Duodenal mucosa (tissue), 2 donors: ENCODE results near the gene EIF2AK3.
"Not testable (repeated sequence)": the region's sequence is repeated elsewhere in the genome, so short reads cannot be mapped to it uniquely, and the experiment has no call there.

ENCODE experiments used
- H3K27ac ChIP-seq: one replicate; pipeline ENCODE4 v1.7.0; 2013; ENCODE audit warnings: low read depth, low read length
- H3K27me3 ChIP-seq, 2 donors: one replicate each; pipeline ENCODE4 v1.7.0; 2013; ENCODE audit warnings: low read length in 2 of 2, control low read depth in 1 of 2; ENCODE audit not compliant: insufficient read depth in 2 of 2, control insufficient read depth in 1 of 2
- H3K36me3 ChIP-seq, 2 donors: one replicate each; pipeline ENCODE4 v1.7.0; 2013; ENCODE audit warnings: low read length in 2 of 2, control low read depth in 1 of 2; ENCODE audit not compliant: insufficient read depth in 2 of 2, control insufficient read depth in 1 of 2
- H3K4me1 ChIP-seq, 2 donors: one replicate each; pipeline ENCODE4 v1.7.0; 2013; ENCODE audit warnings: low read length in 2 of 2, control low read depth in 1 of 2; ENCODE audit not compliant: insufficient read depth in 2 of 2, control insufficient read depth in 1 of 2
- H3K4me3 ChIP-seq, 2 donors: one replicate each; pipeline ENCODE4 v1.7.0; 2013; ENCODE audit warnings: low read length in 2 of 2, low read depth in 1 of 2
- H3K9ac ChIP-seq, 2 donors: one replicate each; pipeline ENCODE4 v1.7.0; 2013; ENCODE audit warnings: low read length in 2 of 2, low read depth in 1 of 2
- H3K9me3 ChIP-seq, 2 donors: one replicate each; pipeline ENCODE4 v1.7.0; 2013; ENCODE audit warnings: low read length in 2 of 2, control low read depth in 1 of 2; ENCODE audit not compliant: control insufficient read depth in 1 of 2

The EIF2AK3 gene

DNA sequence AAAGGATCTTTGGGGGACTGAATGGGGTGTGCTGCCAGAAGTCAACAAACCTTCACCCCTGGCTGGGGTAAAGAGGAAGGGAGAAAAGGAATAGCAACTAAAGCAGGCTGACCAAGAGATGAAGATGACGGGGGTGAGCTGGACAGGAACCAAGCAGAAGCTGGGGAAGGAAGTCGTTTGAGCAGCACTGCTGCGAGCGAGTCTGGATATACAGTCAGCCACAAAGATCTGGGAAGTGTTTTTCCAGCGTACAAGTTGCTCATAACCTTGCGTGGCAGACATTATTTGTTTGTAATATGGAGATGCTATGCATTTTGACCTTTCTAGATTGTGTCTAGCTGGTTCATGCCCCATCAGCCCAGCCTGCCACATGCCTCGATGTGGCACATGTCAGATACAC is 71.2 kb downstream of the EIF2AK3 start:
- H3K27ac ChIP-seq: no peak overlapping the region
- no peaks in the 10 kb centered on the region for H3K27me3 ChIP-seq
- H3K4me3 ChIP-seq: no peak overlapping the region
- H3K36me3 ChIP-seq: peaks cover 0 to 52% of the 10 kb centered on the region in 2 donors
- no peak overlapping the region for H3K9ac ChIP-seq
- no peaks in the 10 kb centered on the region for H3K9me3 ChIP-seq
- no peaks in the 10 kb centered on the region for H3K4me1 ChIP-seq

DNA sequence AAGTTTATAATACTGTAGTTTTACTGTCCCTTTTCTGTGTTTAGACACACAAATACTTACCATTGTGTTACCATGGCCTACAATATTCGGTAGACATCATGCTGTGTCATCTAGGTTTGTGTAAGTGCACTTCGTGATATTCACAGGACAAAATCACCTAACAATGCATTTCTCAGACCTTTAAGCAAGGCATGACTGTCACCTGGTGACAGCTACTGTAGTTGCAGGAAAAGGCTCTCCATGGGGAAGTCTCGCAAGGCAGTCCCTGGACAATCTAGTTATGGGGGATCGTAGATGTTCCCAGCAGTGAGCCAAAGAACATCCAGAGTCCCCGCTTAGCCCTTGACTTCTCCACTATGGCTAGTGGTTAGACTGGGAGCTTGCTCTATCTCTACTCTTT is 73.1 kb downstream of the EIF2AK3 start:
- Histone ChIP-seq H3K4me3 (no peak overlapping the region), H3K4me1 (no peaks in the 10 kb centered on the region), H3K27me3 (peaks cover 0 to 12% of the 10 kb centered on the region in 2 donors), H3K36me3 (peaks cover 0 to 35% of the 10 kb centered on the region in 2 donors), H3K9ac (no peak overlapping the region), H3K9me3 (no peaks in the 10 kb centered on the region), H3K27ac (no peak overlapping the region)

DNA sequence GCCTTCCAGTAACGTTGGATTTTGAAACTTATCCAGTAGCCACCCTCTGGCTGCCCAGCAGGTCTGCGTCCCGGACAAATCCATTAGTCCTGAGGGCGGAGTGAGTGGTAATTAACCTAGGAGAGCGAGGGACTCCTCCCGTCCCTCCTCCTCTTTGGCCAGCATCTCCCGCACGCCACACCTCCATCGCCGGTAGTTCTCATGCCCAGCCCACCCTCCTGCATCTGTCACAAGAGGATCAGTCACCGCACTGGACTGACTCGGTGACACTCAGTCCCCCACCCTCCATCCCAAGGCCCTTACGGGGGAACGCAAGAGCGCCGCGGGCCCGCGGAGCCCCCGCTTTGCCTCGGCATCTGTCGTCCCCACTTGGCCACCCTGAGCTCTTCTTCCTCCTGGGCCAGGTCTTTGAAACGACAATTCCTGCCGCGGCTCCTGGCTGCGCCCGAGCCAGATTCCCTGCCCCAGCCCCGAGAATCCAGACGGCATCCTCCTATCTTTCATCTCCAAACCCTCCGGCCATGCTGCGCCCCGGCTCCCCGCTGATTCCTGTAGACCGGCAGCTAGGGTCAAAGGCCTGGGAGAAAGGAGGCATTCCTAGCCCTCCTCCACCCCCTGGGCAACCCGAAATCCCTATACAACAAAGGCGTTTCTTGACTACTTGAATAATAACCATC is 77.5 kb downstream of the EIF2AK3 start:
- peaks cover 0 to 6% of the 10 kb centered on the region in 2 donors for H3K36me3 ChIP-seq
- H3K4me1 ChIP-seq: no peaks in the 10 kb centered on the region
- H3K9me3 ChIP-seq: no peaks in the 10 kb centered on the region
- H3K9ac ChIP-seq: no peak overlapping the region
- no peak overlapping the region for H3K4me3 ChIP-seq
- no peak overlapping the region for H3K27ac ChIP-seq
- H3K27me3 ChIP-seq: peaks cover 0 to 12% of the 10 kb centered on the region in 2 donors

DNA sequence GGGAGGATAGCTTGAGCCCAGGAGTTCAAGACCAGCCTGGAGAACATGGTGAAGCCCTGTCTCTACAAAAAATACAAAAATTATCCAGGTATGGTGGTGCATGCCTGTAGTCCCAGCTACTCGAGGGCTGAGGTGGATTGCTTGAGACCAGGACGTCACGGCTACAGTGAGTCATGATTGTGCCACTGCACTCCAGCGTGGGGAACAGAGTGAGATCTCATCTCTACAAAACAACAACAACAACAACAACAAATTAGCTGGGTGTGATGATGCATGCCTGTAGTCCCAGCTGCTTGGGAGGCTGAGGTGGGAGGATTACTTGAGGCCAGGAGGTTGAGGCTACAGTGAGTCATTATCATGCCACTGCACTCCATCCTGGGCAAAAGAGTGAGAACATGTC is 81.0 kb downstream of the EIF2AK3 start:
- H3K27ac ChIP-seq, H3K4me3 ChIP-seq, H3K9ac ChIP-seq, H3K4me1 ChIP-seq, H3K36me3 ChIP-seq, H3K9me3 ChIP-seq: not testable (repeated sequence)
- H3K27me3 ChIP-seq: peaks cover 0 to 12% of the 10 kb centered on the region in 2 donors

DNA sequence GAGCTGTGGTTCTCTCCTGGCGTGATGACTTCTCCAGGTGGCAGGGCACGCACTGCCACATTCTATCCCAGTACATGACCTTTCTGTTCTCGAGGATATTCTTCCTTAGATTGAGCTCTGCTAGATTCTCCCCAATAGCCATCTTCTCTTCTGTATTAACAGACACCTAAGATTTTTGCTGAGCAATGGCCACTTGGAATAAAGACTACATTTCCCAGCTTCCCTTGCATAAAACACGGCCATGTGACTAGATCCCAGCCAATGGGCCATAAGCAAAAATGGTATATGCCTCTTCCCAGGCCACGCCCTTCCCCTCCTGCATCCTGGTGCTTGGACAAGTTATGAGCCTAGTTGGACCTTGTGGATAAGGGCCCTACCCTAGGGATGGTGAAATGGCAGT is 82.1 kb downstream of the EIF2AK3 start:
- Histone ChIP-seq H3K9ac (no peak overlapping the region), H3K27me3 (peaks cover 0 to 10% of the 10 kb centered on the region in 2 donors), H3K36me3 (no peaks in the 10 kb centered on the region), H3K9me3 (no peaks in the 10 kb centered on the region), H3K4me3 (no peak overlapping the region), H3K27ac (no peak overlapping the region), H3K4me1 (no peaks in the 10 kb centered on the region)

DNA sequence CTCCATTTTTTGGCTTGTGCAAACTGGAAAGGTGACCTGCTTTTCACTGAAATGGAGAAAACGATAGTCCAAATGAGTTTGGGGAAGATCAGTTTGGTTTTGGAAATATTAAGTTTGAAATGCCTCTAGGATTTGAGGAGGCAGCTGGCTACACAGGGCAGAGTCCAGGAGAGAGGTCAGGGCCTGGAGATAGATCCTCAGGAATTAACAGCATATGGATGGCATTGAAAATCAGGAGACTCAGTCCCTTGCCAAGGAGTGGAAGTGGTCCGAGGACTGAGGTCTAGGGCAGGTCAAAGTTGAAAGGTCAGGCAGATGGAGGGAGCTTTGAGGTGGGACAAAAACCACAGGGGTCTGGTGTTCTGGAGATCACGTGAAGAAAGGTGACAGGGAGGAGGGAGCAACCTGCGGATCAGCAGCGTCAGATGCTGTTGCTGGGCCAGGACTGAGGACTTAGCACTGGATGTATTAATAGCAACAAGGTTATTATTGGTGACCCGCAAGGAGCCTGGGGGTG is 83.7 kb downstream of the EIF2AK3 start:
- H3K27me3 ChIP-seq: no peaks in the 10 kb centered on the region

DNA sequence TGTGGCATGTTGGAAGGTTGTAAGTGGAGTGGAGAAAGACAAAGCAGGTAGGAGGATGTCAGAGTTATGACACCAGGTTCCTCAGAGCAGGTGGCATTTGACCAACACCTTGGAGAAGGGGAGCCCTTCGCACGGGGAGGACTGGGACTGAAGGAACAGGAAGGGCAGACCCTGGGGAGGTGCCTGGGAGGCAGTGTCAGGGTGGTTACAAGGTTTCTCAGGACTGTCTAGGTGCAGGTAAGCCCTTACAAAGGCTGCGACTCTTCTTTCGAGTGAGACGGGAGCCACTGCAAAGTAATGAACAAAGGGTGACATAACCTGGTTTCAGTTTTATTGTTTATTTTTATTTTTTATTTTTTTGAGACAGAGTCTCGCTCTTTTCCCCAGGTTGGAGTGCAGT is 84.6 kb downstream of the EIF2AK3 start:
- Histone ChIP-seq H3K27ac (no peak overlapping the region), H3K4me1 (no peaks in the 10 kb centered on the region), H3K9me3 (no peaks in the 10 kb centered on the region), H3K9ac (no peak overlapping the region), H3K27me3 (no peaks in the 10 kb centered on the region), H3K36me3 (no peaks in the 10 kb centered on the region), H3K4me3 (no peak overlapping the region)

More for the DNA sequence above, 83.7 kb downstream of the EIF2AK3 start:
- Histone ChIP-seq H3K9ac (no peak overlapping the region), H3K9me3 (no peaks in the 10 kb centered on the region), H3K4me3 (no peak overlapping the region), H3K36me3 (no peaks in the 10 kb centered on the region), H3K4me1 (no peaks in the 10 kb centered on the region), H3K27ac (no peak overlapping the region)

DNA sequence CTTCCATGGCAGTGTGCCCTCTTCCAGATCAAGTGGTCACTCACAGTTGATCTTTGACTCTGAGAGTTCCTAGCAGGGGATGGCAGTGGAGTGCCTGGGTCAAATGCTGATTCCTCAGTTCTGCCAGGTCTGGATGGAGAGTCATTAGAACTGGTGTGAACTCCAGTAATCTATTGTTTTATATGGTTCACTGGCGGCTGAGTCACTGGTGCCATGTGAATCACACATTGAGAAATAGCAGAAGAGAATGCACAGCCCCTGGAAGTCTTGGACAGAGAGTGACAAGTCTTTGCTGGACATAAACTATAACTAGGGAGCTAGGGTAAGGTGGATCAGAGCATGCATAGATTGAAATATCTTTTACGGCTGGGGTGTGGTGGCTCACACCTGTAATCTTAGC is 86.9 kb downstream of the EIF2AK3 start:
- Histone ChIP-seq H3K27me3 (no peaks in the 10 kb centered on the region), H3K27ac (no peak overlapping the region), H3K4me1 (no peaks in the 10 kb centered on the region), H3K9ac (no peak overlapping the region), H3K9me3 (no peaks in the 10 kb centered on the region), H3K4me3 (no peak overlapping the region), H3K36me3 (no peaks in the 10 kb centered on the region)

DNA sequence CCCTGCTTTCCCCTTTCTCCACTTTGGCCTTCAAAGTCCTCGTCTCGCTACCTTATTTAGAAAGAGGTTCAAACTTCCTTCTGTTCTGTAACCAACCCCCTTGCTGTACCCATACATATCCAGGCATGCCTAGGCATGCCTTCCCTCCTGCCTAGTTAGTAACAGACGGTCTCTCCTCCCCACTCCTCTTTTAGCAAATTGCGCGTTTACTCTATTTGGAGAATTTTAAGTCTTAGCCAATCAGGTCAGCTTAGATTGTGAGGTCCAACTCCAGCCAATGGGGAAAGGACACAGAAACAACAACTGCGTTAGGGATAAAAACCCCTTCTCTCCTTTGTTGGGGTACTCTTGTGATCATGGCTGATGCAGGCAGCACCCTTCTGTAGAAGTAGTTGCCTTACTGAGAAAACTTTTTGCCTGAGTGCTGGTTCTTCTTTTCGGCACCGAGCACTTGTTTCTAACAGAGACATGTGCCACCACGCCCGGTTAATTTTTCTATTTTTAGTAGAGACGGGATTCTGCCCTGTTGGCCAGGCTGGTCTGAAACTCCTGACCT is 88.8 kb downstream of the EIF2AK3 start:
- H3K36me3 ChIP-seq: no peaks in the 10 kb centered on the region

DNA sequence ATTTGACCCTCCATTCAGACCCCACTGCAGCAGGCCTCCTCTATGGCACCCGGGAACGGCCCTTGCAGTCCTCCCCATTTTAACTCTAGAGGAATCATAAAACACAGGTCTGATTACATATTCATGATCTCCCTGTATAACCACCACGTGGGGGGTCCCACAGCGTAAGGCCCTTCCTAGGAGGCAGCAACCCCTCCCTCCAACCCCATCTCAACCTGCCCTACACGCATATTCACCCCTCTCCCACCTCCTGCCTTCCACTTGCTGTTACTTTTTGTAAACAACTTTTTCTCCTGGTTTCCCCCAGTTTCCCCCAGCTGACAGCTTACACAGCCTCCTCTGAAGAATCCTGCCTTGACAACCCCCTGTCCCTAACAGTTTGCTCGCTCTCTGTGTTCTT is 89.6 kb downstream of the EIF2AK3 start:
- H3K4me3 ChIP-seq: no peak overlapping the region
- H3K27me3 ChIP-seq: no peaks in the 10 kb centered on the region
- H3K9me3 ChIP-seq: no peaks in the 10 kb centered on the region
- H3K27ac ChIP-seq: no peak overlapping the region
- no peak overlapping the region for H3K9ac ChIP-seq
- no peaks in the 10 kb centered on the region for H3K36me3 ChIP-seq
- no peaks in the 10 kb centered on the region for H3K4me1 ChIP-seq

More for the DNA sequence above, 88.8 kb downstream of the EIF2AK3 start:
- H3K9me3 ChIP-seq: no peaks in the 10 kb centered on the region
- H3K27me3 ChIP-seq: no peaks in the 10 kb centered on the region
- no peaks in the 10 kb centered on the region for H3K4me1 ChIP-seq
- no peak overlapping the region for H3K4me3 ChIP-seq
- H3K9ac ChIP-seq: no peak overlapping the region
- no peak overlapping the region for H3K27ac ChIP-seq
